ENCODE results near the gene LRRC71.

DNA sequence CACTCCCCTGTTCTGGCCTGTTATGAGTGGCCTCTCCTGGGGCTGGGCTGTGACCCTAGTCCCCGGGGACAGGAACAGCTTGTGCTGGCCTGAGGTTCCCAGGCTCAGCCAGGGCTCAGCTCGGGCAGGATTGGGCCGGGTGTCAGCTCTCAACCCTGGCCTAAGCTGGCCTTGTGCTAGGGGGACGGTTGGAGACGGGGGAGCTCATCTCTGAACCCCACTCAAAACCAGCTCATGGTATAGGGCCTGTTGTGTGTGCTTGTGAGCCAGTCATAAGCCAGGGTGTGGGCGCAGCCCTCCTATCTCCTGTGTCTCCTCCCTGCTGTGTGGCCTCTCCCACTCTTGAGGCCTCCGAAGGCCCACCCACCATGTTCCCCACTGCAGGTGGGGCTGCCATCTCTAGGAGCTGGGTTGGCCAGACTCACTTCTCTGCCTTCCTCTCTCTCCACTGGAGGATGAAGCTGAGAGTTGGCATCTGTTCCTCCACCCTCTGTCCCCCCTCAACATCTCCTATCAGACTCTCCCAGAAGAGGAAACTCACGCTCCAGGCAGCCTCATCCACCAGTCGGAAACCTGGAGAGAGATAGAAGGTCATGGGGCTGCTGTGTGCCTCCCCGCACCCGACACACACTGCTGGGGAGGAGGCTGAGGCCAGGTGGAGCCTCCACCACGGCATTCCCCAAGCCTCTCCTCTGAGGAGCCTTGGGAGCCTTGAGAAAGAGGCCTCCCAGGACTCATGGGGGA lies 25.5 kb upstream of the LRRC71 start:
- no peak for TF ChIP-seq POLR2A (IDR thresholded peaks at IDR 0.05)
- TF ChIP-seq, protein P1, sequence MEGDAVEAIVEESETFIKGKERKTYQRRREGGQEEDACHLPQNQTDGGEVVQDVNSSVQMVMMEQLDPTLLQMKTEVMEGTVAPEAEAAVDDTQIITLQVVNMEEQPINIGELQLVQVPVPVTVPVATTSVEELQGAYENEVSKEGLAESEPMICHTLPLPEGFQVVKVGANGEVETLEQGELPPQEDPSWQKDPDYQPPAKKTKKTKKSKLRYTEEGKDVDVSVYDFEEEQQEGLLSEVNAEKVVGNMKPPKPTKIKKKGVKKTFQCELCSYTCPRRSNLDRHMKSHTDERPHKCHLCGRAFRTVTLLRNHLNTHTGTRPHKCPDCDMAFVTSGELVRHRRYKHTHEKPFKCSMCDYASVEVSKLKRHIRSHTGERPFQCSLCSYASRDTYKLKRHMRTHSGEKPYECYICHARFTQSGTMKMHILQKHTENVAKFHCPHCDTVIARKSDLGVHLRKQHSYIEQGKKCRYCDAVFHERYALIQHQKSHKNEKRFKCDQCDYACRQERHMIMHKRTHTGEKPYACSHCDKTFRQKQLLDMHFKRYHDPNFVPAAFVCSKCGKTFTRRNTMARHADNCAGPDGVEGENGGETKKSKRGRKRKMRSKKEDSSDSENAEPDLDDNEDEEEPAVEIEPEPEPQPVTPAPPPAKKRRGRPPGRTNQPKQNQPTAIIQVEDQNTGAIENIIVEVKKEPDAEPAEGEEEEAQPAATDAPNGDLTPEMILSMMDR (IDR thresholded peaks at IDR 0.05) = no peak

Data from body of pancreas (tissue), 4 donors.